Neutrophil (primary cell): ENCODE measurements around the gene GPS1.

ENCODE experiments used
- H3K27ac ChIP-seq: fragments of 200-600 bp; sonication (generic); 2 replicates; pipeline ENCODE4 v1.5.1; 2016; ENCODE audit warnings: mild to moderate bottlenecking, moderate library complexity
- H3K27me3 ChIP-seq: fragments of 200-600 bp; sonication (generic); 2 replicates; pipeline ENCODE4 v1.6.0; 2016; ENCODE audit warnings: mild to moderate bottlenecking
- H3K36me3 ChIP-seq: fragments of 200-600 bp; sonication (generic); 2 replicates; pipeline ENCODE4 v1.5.1; 2017
- H3K4me1 ChIP-seq, 2 experiments: fragments of 200-600 bp in 1 of 2; sonication (generic) in 1 of 2; 1 replicate in 1 of 2; 2 replicates in 1 of 2; pipeline versions ENCODE4 v1.5.1 to v1.6.1; 2013 to 2016; ENCODE audit warnings: low read depth in 1 of 2, low read length in 1 of 2, mild to moderate bottlenecking in 1 of 2, moderate library complexity in 1 of 2; ENCODE audit not compliant: control insufficient read depth in 1 of 2, insufficient read depth in 1 of 2
- H3K4me3 ChIP-seq, 2 experiments: fragments of 200-600 bp in 1 of 2; sonication (generic) in 1 of 2; 1 replicate in 1 of 2; 2 replicates in 1 of 2; pipeline ENCODE4 v1.5.1; 2013 to 2016; ENCODE audit warnings: low read depth in 1 of 2, low read length in 1 of 2, mild to moderate bottlenecking in 1 of 2, moderate library complexity in 1 of 2
- H3K9me3 ChIP-seq: fragments of 200-600 bp; sonication (generic); 2 replicates; pipeline ENCODE4 v1.5.1; 2016
- CTCF ChIP-seq: fragments of 200-600 bp; sonication (generic); IDR thresholded peaks from 2 replicates; pipeline ENCODE4 v1.5.1; 2016; ENCODE audit warnings: antibody characterized with exemption

The GPS1 gene

GRCh38 chr17:82041144-82041814 lies 10.4 kb upstream of the GPS1 start:
- Histone ChIP-seq H3K27ac (no peak overlapping the region), H3K4me3 (no peak overlapping the region), H3K27me3 (no peaks in the 10 kb centered on the region), H3K4me1 (peaks cover 15 to 18% of the 10 kb centered on the region in 2 experiments), H3K9me3 (no peaks in the 10 kb centered on the region), H3K36me3 (no peaks in the 10 kb centered on the region)
- no peak for TF ChIP-seq CTCF

- no peaks in the 10 kb centered on the region for H3K27me3 ChIP-seq
- H3K4me1 ChIP-seq, result peaks cover 5% of the 10 kb centered on the region in 2 experiments
- TF ChIP-seq CTCF, result no peak
- H3K27ac ChIP-seq, result no peak overlapping the region
- peaks cover 12% of the 10 kb centered on the region for H3K36me3 ChIP-seq
- H3K9me3 ChIP-seq, result no peaks in the 10 kb centered on the region
- no peak overlapping the region for H3K4me3 ChIP-seq
These were observed 9.0 kb upstream of the GPS1 start for GRCh38 chr17:82042649-82043048.

- no peak for TF ChIP-seq CTCF
- Histone ChIP-seq H3K36me3 (peaks cover 21% of the 10 kb centered on the region), H3K27me3 (no peaks in the 10 kb centered on the region), H3K9me3 (no peaks in the 10 kb centered on the region), H3K4me3 (no peak overlapping the region), H3K27ac (no peak overlapping the region), H3K4me1 (no peaks in the 10 kb centered on the region)
These were observed 8.2 kb upstream of the GPS1 start for GRCh38 chr17:82043507-82043906.

- Histone ChIP-seq H3K4me3 (no peak overlapping the region), H3K9me3 (no peaks in the 10 kb centered on the region), H3K27me3 (no peaks in the 10 kb centered on the region), H3K27ac (no peak overlapping the region), H3K4me1 (peaks cover 6% of the 10 kb centered on the region in 2 experiments), H3K36me3 (peaks cover 34% of the 10 kb centered on the region)
- no peak for TF ChIP-seq CTCF
These were observed 5.7 kb upstream of the GPS1 start for GRCh38 chr17:82045936-82046484.

DNA sequence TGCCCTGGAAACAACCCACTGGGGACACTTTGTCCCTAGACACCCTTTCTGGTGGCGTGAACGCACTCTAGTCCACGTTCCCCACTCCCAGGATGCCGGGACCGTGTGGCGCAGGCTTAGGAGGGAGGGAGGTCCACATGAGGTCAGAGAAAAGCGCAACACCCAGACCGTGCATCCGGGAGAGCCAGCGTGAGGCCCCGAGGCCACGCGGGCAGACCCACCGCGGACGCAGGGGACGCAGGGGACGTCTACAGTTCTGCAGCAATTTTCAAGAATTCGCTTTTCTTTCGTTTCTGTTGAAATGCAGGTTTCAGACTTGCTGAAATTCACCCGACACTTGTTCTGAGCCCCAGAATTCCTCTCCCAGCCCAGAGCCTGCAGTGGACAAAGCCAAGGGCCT lies 4.8 kb upstream of the GPS1 start:
- Histone ChIP-seq H3K27me3 (no peaks in the 10 kb centered on the region), H3K27ac (no peak overlapping the region), H3K36me3 (peaks cover 34% of the 10 kb centered on the region), H3K4me3 (no peak overlapping the region), H3K4me1 (peaks cover 6 to 8% of the 10 kb centered on the region in 2 experiments), H3K9me3 (no peaks in the 10 kb centered on the region)
- TF ChIP-seq CTCF, result no peak
